ENCODE results near the gene TGFBRAP1.

Gene TGFBRAP1

DNA sequence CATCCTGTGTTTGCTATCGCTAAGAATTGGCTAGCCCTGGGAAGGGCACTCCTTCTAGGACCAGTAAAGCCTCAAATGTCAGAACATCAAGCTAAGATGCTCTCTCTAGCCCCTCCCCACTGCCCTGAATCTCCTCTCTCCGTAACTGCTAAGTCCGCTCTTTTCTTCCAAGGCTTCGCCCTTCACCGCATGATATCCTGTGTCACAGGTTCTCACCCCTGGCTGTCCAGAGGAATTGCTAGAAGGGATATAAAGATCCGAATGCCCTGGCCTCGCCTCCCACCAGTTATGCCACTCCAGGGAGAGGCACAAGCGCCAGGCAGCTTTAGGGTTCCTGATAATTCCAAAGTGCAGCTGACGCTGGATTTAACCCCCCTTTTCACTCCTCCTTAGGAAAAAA, 105.1 kb downstream of the TGFBRAP1 start:
- Histone ChIP-seq H3K4me1 (no peaks in the 10 kb centered on the region), H3K79me2 (no peaks in the 10 kb centered on the region), H2AFZ (no peak overlapping the region), H3K4me2 (ENCODE audit: low read length) (no peak overlapping the region), H3K36me3 (ENCODE audit: control insufficient read depth, insufficient read depth, low read length) (no peaks in the 10 kb centered on the region), H3K4me3 (ENCODE audit: low read depth, low read length) (no peak overlapping the region), H3K27ac (no peak overlapping the region), H3K9ac (no peak overlapping the region), H3K27me3 (ENCODE audit: control insufficient read depth, insufficient read depth, low read length) (no peaks in the 10 kb centered on the region), H3K9me3 (ENCODE audit: control insufficient read depth, low read length) (no peaks in the 10 kb centered on the region)
- TF ChIP-seq, protein P1, sequence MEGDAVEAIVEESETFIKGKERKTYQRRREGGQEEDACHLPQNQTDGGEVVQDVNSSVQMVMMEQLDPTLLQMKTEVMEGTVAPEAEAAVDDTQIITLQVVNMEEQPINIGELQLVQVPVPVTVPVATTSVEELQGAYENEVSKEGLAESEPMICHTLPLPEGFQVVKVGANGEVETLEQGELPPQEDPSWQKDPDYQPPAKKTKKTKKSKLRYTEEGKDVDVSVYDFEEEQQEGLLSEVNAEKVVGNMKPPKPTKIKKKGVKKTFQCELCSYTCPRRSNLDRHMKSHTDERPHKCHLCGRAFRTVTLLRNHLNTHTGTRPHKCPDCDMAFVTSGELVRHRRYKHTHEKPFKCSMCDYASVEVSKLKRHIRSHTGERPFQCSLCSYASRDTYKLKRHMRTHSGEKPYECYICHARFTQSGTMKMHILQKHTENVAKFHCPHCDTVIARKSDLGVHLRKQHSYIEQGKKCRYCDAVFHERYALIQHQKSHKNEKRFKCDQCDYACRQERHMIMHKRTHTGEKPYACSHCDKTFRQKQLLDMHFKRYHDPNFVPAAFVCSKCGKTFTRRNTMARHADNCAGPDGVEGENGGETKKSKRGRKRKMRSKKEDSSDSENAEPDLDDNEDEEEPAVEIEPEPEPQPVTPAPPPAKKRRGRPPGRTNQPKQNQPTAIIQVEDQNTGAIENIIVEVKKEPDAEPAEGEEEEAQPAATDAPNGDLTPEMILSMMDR (IDR thresholded peaks at IDR 0.05), result no peak

DNA sequence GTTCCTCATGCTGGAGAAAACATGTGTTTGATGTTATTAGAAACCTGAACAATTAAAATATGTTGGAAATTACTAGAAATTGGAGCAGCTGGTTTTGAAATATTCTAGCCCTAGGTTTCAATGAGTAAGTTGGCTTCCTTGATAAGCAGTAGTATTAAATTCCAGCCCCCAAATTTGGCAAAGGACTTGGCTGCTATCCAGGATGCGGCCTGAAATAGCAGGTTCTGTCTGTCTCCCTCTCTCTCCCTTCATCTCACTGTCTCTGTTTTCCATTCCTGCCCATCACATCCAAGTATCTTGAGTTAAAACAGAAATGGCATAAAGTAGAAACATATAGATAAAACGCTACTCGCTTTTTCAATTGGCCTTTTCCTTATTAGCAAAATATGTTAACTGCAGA, 108.9 kb downstream of the TGFBRAP1 start:
- no peaks in the 10 kb centered on the region for H3K36me3 ChIP-seq (ENCODE audit: control insufficient read depth, insufficient read depth, low read length)
- H3K4me3 ChIP-seq (ENCODE audit: low read depth, low read length), result no peak overlapping the region
- no peaks in the 10 kb centered on the region for H3K27me3 ChIP-seq (ENCODE audit: control insufficient read depth, insufficient read depth, low read length)
- no peaks in the 10 kb centered on the region for H3K9me3 ChIP-seq (ENCODE audit: control insufficient read depth, low read length)
- H3K27ac ChIP-seq, result no peak overlapping the region
- TF ChIP-seq, protein P1 (IDR thresholded peaks at IDR 0.05), result no peak
- no peak overlapping the region for H2AFZ ChIP-seq
- no peak overlapping the region for H3K9ac ChIP-seq
- no peaks in the 10 kb centered on the region for H3K79me2 ChIP-seq
- no peaks in the 10 kb centered on the region for H3K4me1 ChIP-seq
- no peak overlapping the region for H3K4me2 ChIP-seq (ENCODE audit: low read length)

DNA sequence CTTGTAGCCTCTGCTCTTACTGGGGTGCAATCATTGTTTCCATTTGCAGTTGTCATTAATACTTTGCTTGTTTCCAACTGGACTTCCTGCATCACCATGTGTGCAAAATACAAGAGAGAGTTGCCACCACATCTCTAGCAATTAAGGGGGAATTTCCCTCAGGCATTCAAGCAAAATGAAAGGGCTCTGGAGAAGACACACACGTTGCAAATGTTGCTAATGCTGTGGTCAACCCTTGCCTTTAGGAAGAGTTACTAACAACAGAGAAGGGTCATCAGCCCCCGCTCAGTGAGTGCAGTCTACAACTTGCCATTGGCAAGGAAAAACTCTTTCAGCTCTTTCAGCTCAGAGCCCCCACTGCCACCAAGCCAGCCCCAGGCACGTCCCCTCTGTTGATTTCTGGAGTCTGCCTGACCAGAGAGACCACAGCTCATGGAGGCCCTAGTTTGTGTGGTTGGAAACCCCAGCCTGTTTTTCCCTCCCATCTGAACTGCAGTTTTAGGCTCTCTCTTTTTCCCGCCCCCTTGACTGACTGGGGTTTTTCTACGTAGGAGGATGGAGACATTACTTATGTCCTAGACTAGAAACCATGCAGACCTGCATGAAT, 113.8 kb downstream of the TGFBRAP1 start:
- no peak overlapping the region for H3K4me2 ChIP-seq (ENCODE audit: low read length)
- H3K9me3 ChIP-seq (ENCODE audit: control insufficient read depth, low read length), result no peaks in the 10 kb centered on the region
- H3K27me3 ChIP-seq (ENCODE audit: control insufficient read depth, insufficient read depth, low read length), result no peaks in the 10 kb centered on the region
- no peak overlapping the region for H3K27ac ChIP-seq
- no peak overlapping the region for H3K9ac ChIP-seq
- no peaks in the 10 kb centered on the region for H3K36me3 ChIP-seq (ENCODE audit: control insufficient read depth, insufficient read depth, low read length)
- no peak overlapping the region for H3K4me3 ChIP-seq (ENCODE audit: low read depth, low read length)
- H3K79me2 ChIP-seq, result no peaks in the 10 kb centered on the region
- H3K4me1 ChIP-seq, result no peaks in the 10 kb centered on the region
- no peak overlapping the region for H2AFZ ChIP-seq
- TF ChIP-seq, protein P1 (IDR thresholded peaks at IDR 0.05), result no peak

All from parathyroid adenoma (tissue), 2 donors.